MCF 10A (cell line): Measurements from ENCODE around the gene ADSS1. TPM values are rescaled to one million over a fixed set of nuclear protein-coding genes. Genes with fewer than 3 reads are reported as not detected.

Experiments
- BruUV-seq: library from RNA; stranded (reverse); fragments of 400-500 nt; replicated peaks from 2 replicates; lab custom pipeline; 2021; lab: Mats Ljungman, UMichigan
- CTCF ChIA-PET: fragments of 300-600 bp; sonication (Branson Sonifier 250); formaldehyde crosslinking; extraction: SDS; loops from one replicate; lab custom pipeline; 2021; ENCODE audit warnings: antibody characterized with exemption, inconsistent platforms; lab: Yijun Ruan, JAX
- POLR2A ChIA-PET: fragments of 300-600, 350-650 bp; sonication (Branson Sonifier 250); formaldehyde crosslinking; extraction: SDS; loops from one replicate; lab custom pipeline; 2020; ENCODE audit warnings: antibody characterized with exemption, inconsistent platforms; lab: Yijun Ruan, JAX
- DNase-seq: peaks from one replicate; pipeline ENCODE4 v3.0.0-alpha.2; 2018; ENCODE audit not compliant: unreplicated experiment
- H3K27ac Mint-ChIP-seq: one replicate; pipeline ENCODE4 v1.8.0; 2022; ENCODE audit warnings: mild to moderate bottlenecking, low read depth, mixed read lengths; ENCODE audit not compliant: unreplicated experiment
- H3K27me3 Mint-ChIP-seq: one replicate; pipeline ENCODE4 v1.8.0; 2022; ENCODE audit warnings: mixed read lengths; ENCODE audit not compliant: insufficient read depth, unreplicated experiment
- H3K36me3 Mint-ChIP-seq: one replicate; pipeline ENCODE4 v1.8.0; 2022; ENCODE audit warnings: mild to moderate bottlenecking, moderate library complexity, mixed read lengths; ENCODE audit not compliant: insufficient read depth, unreplicated experiment
- H3K4me1 Mint-ChIP-seq: one replicate; pipeline ENCODE4 v1.8.0; 2022; ENCODE audit warnings: mixed read lengths; ENCODE audit not compliant: insufficient read depth, unreplicated experiment
- H3K4me3 Mint-ChIP-seq: one replicate; pipeline ENCODE4 v1.8.0; 2022; ENCODE audit warnings: mild to moderate bottlenecking, moderate library complexity, mixed read lengths; ENCODE audit not compliant: unreplicated experiment
- H3K9me3 Mint-ChIP-seq: one replicate; pipeline ENCODE4 v1.8.0; 2022; ENCODE audit warnings: mixed read lengths; ENCODE audit not compliant: unreplicated experiment
- intact Hi-C: fragments of 100-400 bp; cut with micrococcal nuclease; formaldehyde crosslinking; loops from 2 replicates; pipeline ENCODE4 v1.14.1; 2022
- total RNA-seq: library from RNA; stranded (reverse); gene quantifications from 2 replicates; pipeline ENCODE4 v1.2.3, GENCODE V29; 2022
- TF ChIP-seq, protein P1 (sequence below): fragments of 200-600 bp; IDR thresholded peaks from one replicate; pipeline ENCODE4 v1.8.0; 2022; ENCODE audit warnings: antibody characterized with exemption, mild to moderate bottlenecking; ENCODE audit not compliant: unreplicated experiment

Gene ADSS1
- total RNA-seq, 1 experiment from 2014 or later = 2.9 TPM

DNA sequence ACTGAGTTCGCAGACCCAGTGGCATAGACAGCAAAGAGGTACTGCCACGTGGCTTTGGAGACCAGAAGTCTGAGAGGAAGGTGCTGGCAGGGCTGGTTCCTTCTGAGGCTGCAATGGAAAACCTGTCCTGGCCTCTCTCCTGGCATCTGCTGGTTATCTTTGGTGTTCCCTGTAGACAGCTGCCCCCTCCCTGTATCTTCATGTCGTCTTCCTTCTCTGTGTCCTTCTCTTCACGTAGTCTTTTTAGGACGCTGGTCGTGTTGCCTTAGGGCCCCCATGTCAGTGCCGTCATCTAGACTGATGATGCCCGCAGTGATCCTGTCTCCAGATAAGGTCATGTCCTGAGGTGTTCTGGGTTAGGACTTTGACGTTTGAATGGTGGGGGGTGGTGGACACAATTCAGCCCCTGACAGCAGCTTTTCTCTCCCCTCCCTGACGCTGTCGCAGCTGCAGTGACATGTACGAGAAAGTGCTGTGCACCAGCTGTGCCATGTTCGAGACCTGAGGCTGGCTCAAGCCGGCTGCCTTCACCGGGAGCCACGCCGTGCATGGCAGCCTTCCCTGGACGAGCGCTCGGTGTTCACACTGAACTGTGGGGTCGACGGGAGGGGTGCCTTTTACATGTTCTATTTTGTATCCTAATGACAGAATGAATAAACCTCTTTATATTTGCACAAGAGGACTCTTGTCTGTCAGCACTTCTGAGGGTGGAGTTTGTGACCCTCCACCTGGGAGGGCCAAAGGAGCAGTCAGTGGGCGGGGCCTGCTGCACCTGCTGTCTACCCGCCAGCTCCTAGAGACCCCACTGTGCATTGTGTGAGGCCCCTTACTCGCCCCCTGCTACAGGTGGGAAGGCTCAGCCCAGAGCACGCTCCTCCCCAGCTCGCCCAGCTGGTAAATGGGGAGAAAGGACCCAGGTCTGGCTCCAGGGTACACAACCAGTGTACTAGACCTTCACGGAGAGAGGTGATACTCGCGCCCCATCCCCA lies 35.2 kb downstream of the ADSS1 start:
- no peaks in the 10 kb centered on the region for H3K27me3 Mint-ChIP-seq
- H3K9me3 Mint-ChIP-seq = no peaks in the 10 kb centered on the region
- DNase-seq = no peak
- H3K4me1 Mint-ChIP-seq = peaks cover 2% of the 10 kb centered on the region
- intact Hi-C loops = no loop called here
- ChIA-PET POLR2A (no interaction called here), CTCF (no interaction called here)
- H3K4me3 Mint-ChIP-seq = no peak overlapping the region
- no TSS peak for BruUV-seq
- TF ChIP-seq, protein P1, sequence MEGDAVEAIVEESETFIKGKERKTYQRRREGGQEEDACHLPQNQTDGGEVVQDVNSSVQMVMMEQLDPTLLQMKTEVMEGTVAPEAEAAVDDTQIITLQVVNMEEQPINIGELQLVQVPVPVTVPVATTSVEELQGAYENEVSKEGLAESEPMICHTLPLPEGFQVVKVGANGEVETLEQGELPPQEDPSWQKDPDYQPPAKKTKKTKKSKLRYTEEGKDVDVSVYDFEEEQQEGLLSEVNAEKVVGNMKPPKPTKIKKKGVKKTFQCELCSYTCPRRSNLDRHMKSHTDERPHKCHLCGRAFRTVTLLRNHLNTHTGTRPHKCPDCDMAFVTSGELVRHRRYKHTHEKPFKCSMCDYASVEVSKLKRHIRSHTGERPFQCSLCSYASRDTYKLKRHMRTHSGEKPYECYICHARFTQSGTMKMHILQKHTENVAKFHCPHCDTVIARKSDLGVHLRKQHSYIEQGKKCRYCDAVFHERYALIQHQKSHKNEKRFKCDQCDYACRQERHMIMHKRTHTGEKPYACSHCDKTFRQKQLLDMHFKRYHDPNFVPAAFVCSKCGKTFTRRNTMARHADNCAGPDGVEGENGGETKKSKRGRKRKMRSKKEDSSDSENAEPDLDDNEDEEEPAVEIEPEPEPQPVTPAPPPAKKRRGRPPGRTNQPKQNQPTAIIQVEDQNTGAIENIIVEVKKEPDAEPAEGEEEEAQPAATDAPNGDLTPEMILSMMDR = no peak
- H3K27ac Mint-ChIP-seq = no peak overlapping the region
- peaks cover 31% of the 10 kb centered on the region for H3K36me3 Mint-ChIP-seq

DNA sequence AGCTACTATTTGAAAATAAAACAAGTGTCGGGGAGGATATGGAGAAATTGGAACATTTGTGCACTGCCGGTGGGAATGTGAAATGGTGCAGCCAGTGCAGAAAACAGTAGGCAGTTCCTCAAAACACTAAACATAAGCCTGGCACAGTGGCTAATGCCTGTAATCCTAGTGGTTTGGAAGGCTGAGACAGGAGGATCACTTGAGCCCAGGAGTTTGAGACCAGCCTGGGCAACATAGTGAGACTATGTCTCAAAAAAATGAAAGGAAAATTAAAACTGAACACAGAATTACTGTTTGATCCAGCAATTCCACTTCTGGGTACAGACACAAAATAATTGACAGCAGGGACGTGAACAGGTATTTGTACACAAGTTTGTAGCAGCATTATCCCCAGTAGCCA lies 41.5 kb downstream of the ADSS1 start:
- intact Hi-C loops = no loop called here

DNA sequence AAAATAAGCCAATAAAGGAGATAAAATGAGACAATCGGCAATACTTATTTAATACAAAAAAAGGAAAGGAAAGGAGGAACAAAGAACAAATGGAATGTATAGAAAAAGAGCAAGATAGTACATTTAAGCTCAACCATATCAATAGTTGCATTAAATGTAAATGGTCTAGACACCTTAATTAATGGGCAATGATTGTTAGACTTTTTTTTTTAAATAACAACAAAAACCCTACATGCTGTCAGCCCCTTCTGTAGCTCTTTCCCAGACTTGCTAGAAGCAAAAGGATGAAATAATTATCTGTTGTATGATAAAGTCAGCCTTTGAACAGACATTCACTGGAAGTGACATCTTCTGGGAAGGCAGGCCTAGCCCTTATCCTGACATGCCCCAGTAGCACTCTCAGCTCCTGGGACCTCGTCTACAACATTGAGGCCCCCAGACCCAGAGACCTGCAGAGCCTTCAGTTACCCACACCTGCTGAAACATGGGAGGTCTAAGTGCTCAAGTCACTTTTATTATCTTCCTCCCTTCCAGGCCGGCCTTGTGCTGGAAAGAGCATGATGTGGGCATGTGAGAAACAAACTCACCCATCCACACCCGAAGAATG lies 42.3 kb downstream of the ADSS1 start:
- BruUV-seq = no TSS peak
- Mint-ChIP-seq H3K4me1 (no peaks in the 10 kb centered on the region), H3K9me3 (peaks cover 11% of the 10 kb centered on the region), H3K27ac (no peak overlapping the region), H3K4me3 (no peak overlapping the region), H3K36me3 (peaks cover 15% of the 10 kb centered on the region), H3K27me3 (no peaks in the 10 kb centered on the region)
- TF ChIP-seq, protein P1 = no peak
- intact Hi-C loops = no loop called here
- POLR2A ChIA-PET = interaction anchor here (0.7 to 1.2 kb wide), 3 partner anchors 10 to 85 kb away, joined by 3 to 4 read pairs (median 4); no protein-coding TSS in a partner anchor
- no peak for DNase-seq
- CTCF ChIA-PET = interaction anchor here (0.5 to 4.7 kb wide), 7 partner anchors 14 to 343 kb away, joined by 3 to 47 read pairs (median 4); partner anchors contain the start of gene SIVA1

More for the DNA sequence above, 41.5 kb downstream of the ADSS1 start:
- no peak for DNase-seq
- H3K27me3 Mint-ChIP-seq = no peaks in the 10 kb centered on the region
- ChIA-PET POLR2A (interaction anchor here (0.7 to 1.2 kb wide), 2 partner anchors 17 to 85 kb away, joined by 3 to 4 read pairs; no protein-coding TSS in a partner anchor), CTCF (interaction anchor here (0.7 to 2.4 kb wide), 3 partner anchors 53 to 99 kb away, joined by 3 to 8 read pairs (median 4); no protein-coding TSS in a partner anchor)
- H3K9me3 Mint-ChIP-seq = peaks cover 11% of the 10 kb centered on the region
- no peak overlapping the region for H3K27ac Mint-ChIP-seq
- no TSS peak for BruUV-seq
- H3K4me3 Mint-ChIP-seq = no peak overlapping the region
- H3K36me3 Mint-ChIP-seq = peaks cover 7% of the 10 kb centered on the region
- TF ChIP-seq, protein P1 = no peak
- H3K4me1 Mint-ChIP-seq = no peaks in the 10 kb centered on the region
